ENCODE data around the gene SYT6.

DNA sequence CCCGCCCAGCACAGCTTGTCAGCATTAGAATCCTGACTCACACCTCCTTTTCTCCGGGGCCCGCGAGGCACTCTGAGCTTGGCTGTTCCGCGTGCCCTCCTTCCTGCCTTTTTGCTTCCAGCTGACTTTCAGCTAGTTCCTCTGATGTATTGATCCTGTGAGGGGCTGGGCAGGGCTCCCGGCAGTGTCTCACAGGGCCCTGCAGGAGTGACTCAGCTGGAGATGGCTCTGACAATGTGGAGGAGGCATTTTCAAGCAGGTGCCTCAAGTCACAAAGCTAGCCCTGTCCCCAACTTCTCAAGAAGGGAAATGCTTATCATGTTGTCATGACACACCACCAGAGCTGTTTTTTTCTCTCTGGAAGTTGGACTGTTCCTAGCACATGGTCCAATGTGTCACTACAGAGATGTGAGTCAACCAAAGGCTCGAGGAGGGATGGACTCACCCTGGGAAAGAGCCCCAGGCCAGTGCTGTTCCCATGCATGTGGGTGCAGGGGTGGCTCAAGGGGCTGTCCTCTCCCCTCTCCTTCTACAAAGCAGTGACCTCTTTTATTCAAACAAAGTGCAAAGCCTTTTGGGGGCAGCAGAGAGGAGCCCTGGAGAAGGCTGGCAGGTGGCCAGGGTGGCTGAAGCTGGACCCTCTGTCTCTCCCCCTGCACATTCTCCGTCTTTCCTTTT, 30.6 kb downstream of the SYT6 start:
- TF ChIP-seq POLR2A (IDR thresholded peaks at IDR 0.05) (no peak), CTCF (IDR thresholded peaks at IDR 0.05) (no peak)

Data from thyroid gland (tissue), 4 donors.